ENCODE results near the gene ABTB1.

- TF ChIP-seq CTCF (IDR thresholded peaks at IDR 0.05) (no peak), POLR2A (IDR thresholded peaks at IDR 0.05) (no peak)
Measured at GRCh38 chr3:127701280-127701911, 28.6 kb downstream of the ABTB1 start.
